Stimulated activated naive B cell treated with anti-CD40 and anti-IgM and Interleukin-4, amounts not matched to agents 10 μg/mL and 1 μg/mL and 100 μg/mL, for 72 hours (primary cell): Measurements from ENCODE around the gene SYT9.
A peak's percentile ranks its signal among the peaks of the same experiment; 100 is the strongest.

Experiments
- ATAC-seq, 2 donors: fragments of 150-1000 bp; cut with Tn5 transposase; replicated peaks; 2 replicates each; pipeline ENCODE4 v1.10.0; 2021; ENCODE audit warnings: moderate library complexity in 1 of 2
- DNase-seq: peaks from one replicate; pipeline ENCODE4 v3.0.0; 2021
- H3K27ac Mint-ChIP-seq: one replicate; pipeline ENCODE4 v1.8.0; 2022; ENCODE audit warnings: mild to moderate bottlenecking, mixed read lengths
- H3K27me3 Mint-ChIP-seq, 2 donors: one replicate each; pipeline ENCODE4 v1.8.0; 2022; ENCODE audit warnings: mixed read lengths in 2 of 2
- H3K36me3 Mint-ChIP-seq, 2 donors: one replicate each; pipeline ENCODE4 v1.8.0; 2022; ENCODE audit warnings: mixed read lengths in 2 of 2, mild to moderate bottlenecking in 1 of 2
- H3K4me1 Mint-ChIP-seq, 2 donors: one replicate each; pipeline ENCODE4 v1.8.0; 2022; ENCODE audit warnings: mixed read lengths in 2 of 2, mild to moderate bottlenecking in 1 of 2
- H3K4me3 Mint-ChIP-seq, 2 donors: one replicate each; pipeline ENCODE4 v1.8.0; 2022; ENCODE audit warnings: mild to moderate bottlenecking in 2 of 2, mixed read lengths in 2 of 2, moderate library complexity in 1 of 2
- H3K9me3 Mint-ChIP-seq, 2 donors: one replicate each; pipeline ENCODE4 v1.8.0; 2022; ENCODE audit warnings: mixed read lengths in 2 of 2, mild to moderate bottlenecking in 1 of 2

SYT9 gene

GRCh38 chr11:7251836-7252682 lies at the start of gene SYT9:
TSS of gene SYT9 (plus strand) at chr11:7251904. CDS start at chr11:7252187, 283 bp downstream.
- H3K27me3 Mint-ChIP-seq = peaks cover 39 to 54% of the 10 kb centered on the region in 2 donors
- no peaks in the 10 kb centered on the region for H3K36me3 Mint-ChIP-seq
- peak within 1 kb of the TSS; percentile 70 to 76 for H3K4me3 Mint-ChIP-seq
- peak within 1 kb of the TSS; percentile 15 for H3K27ac Mint-ChIP-seq
- peaks cover 2 to 4% of the 10 kb centered on the region in 2 donors for H3K9me3 Mint-ChIP-seq
- DNase-seq (peak; percentile 2), ATAC-seq (peak; percentile 73 to 77)
- H3K4me1 Mint-ChIP-seq = peaks cover 2 to 6% of the 10 kb centered on the region in 2 donors

- H3K36me3 Mint-ChIP-seq = no peaks in the 10 kb centered on the region
- no peak for DNase-seq
- no peaks in the 10 kb centered on the region for H3K4me1 Mint-ChIP-seq
- no peak overlapping the region for H3K27ac Mint-ChIP-seq
- no peak for ATAC-seq
- no peak overlapping the region for H3K4me3 Mint-ChIP-seq
- H3K9me3 Mint-ChIP-seq = no peaks in the 10 kb centered on the region
- H3K27me3 Mint-ChIP-seq = peaks cover 16 to 26% of the 10 kb centered on the region in 2 donors
Observed at GRCh38 chr11:7202412-7202811, 49.3 kb upstream of the SYT9 start.

- H3K27ac Mint-ChIP-seq = no peak overlapping the region
- no peaks in the 10 kb centered on the region for H3K9me3 Mint-ChIP-seq
- H3K36me3 Mint-ChIP-seq = no peaks in the 10 kb centered on the region
- peaks cover 14 to 21% of the 10 kb centered on the region in 2 donors for H3K27me3 Mint-ChIP-seq
- ATAC-seq (no peak), DNase-seq (no peak)
- no peak overlapping the region for H3K4me3 Mint-ChIP-seq
- H3K4me1 Mint-ChIP-seq = no peaks in the 10 kb centered on the region
Observed at GRCh38 chr11:7204778-7205177, 46.9 kb upstream of the SYT9 start.

- DNase-seq (no peak), ATAC-seq (no peak)
- no peaks in the 10 kb centered on the region for H3K4me1 Mint-ChIP-seq
- peaks cover 30 to 38% of the 10 kb centered on the region in 2 donors for H3K27me3 Mint-ChIP-seq
- H3K27ac Mint-ChIP-seq = no peak overlapping the region
- no peaks in the 10 kb centered on the region for H3K36me3 Mint-ChIP-seq
- no peak overlapping the region for H3K4me3 Mint-ChIP-seq
- H3K9me3 Mint-ChIP-seq = no peaks in the 10 kb centered on the region
Observed at GRCh38 chr11:7208391-7208790, 43.3 kb upstream of the SYT9 start.

- H3K27ac Mint-ChIP-seq = no peak overlapping the region
- no peaks in the 10 kb centered on the region for H3K9me3 Mint-ChIP-seq
- H3K27me3 Mint-ChIP-seq = peaks cover 27 to 37% of the 10 kb centered on the region in 2 donors
- no peaks in the 10 kb centered on the region for H3K4me1 Mint-ChIP-seq
- DNase-seq (no peak), ATAC-seq (no peak)
- H3K36me3 Mint-ChIP-seq = no peaks in the 10 kb centered on the region
- no peak overlapping the region for H3K4me3 Mint-ChIP-seq
Observed at GRCh38 chr11:7219491-7219890, 32.2 kb upstream of the SYT9 start.

- no peaks in the 10 kb centered on the region for H3K9me3 Mint-ChIP-seq
- no peak for DNase-seq
- no peaks in the 10 kb centered on the region for H3K36me3 Mint-ChIP-seq
- no peak overlapping the region for H3K27ac Mint-ChIP-seq
- H3K4me1 Mint-ChIP-seq = no peaks in the 10 kb centered on the region
- H3K27me3 Mint-ChIP-seq = peaks cover 37 to 41% of the 10 kb centered on the region in 2 donors
- H3K4me3 Mint-ChIP-seq = no peak overlapping the region
- no peak for ATAC-seq
Observed at GRCh38 chr11:7220636-7221035, 31.1 kb upstream of the SYT9 start.

GRCh38 chr11:7222619-7223018 lies 29.1 kb upstream of the SYT9 start:
- ATAC-seq (no peak), DNase-seq (no peak)
- Mint-ChIP-seq H3K36me3 (no peaks in the 10 kb centered on the region), H3K4me1 (no peaks in the 10 kb centered on the region), H3K27ac (no peak overlapping the region), H3K27me3 (peaks cover 37 to 38% of the 10 kb centered on the region in 2 donors), H3K4me3 (no peak overlapping the region), H3K9me3 (no peaks in the 10 kb centered on the region)

- H3K4me1 Mint-ChIP-seq = no peaks in the 10 kb centered on the region
- ATAC-seq (no peak), DNase-seq (no peak)
- H3K27me3 Mint-ChIP-seq = peaks cover 23 to 38% of the 10 kb centered on the region in 2 donors
- H3K36me3 Mint-ChIP-seq = no peaks in the 10 kb centered on the region
- no peaks in the 10 kb centered on the region for H3K9me3 Mint-ChIP-seq
- no peak overlapping the region for H3K4me3 Mint-ChIP-seq
- no peak overlapping the region for H3K27ac Mint-ChIP-seq
Observed at GRCh38 chr11:7239877-7240276, 11.8 kb upstream of the SYT9 start.

- Mint-ChIP-seq H3K9me3 (peaks cover 2 to 4% of the 10 kb centered on the region in 2 donors), H3K4me3 (no peak overlapping the region), H3K4me1 (no peaks in the 10 kb centered on the region), H3K36me3 (no peaks in the 10 kb centered on the region), H3K27ac (no peak overlapping the region), H3K27me3 (peaks cover 13 to 30% of the 10 kb centered on the region in 2 donors)
- no peak for ATAC-seq
- DNase-seq = no peak
Observed at GRCh38 chr11:7245341-7245740, 6.4 kb upstream of the SYT9 start.

- Mint-ChIP-seq H3K4me1 (no peaks in the 10 kb centered on the region), H3K36me3 (no peaks in the 10 kb centered on the region), H3K27me3 (peaks cover 17 to 35% of the 10 kb centered on the region in 2 donors), H3K27ac (no peak overlapping the region), H3K9me3 (peaks cover 2 to 4% of the 10 kb centered on the region in 2 donors), H3K4me3 (no peak overlapping the region)
- ATAC-seq = no peak
- DNase-seq = no peak
Observed at GRCh38 chr11:7246179-7246578, 5.5 kb upstream of the SYT9 start.

- Mint-ChIP-seq H3K4me1 (peaks cover 2 to 6% of the 10 kb centered on the region in 2 donors), H3K36me3 (no peaks in the 10 kb centered on the region), H3K9me3 (peaks cover 2 to 4% of the 10 kb centered on the region in 2 donors), H3K4me3 (no peak overlapping the region), H3K27me3 (peaks cover 35 to 38% of the 10 kb centered on the region in 2 donors), H3K27ac (no peak overlapping the region)
- ATAC-seq = peak; percentile 47 to 60
- DNase-seq = no peak
Observed at GRCh38 chr11:7250166-7250565, 1.5 kb upstream of the SYT9 start.

- DNase-seq (no peak), ATAC-seq (no peak)
- Mint-ChIP-seq H3K36me3 (no peaks in the 10 kb centered on the region), H3K4me1 (peaks cover 2 to 6% of the 10 kb centered on the region in 2 donors), H3K4me3 (peak overlapping the region; percentile 59 to 76), H3K9me3 (peaks cover 2 to 4% of the 10 kb centered on the region in 2 donors), H3K27ac (no peak overlapping the region), H3K27me3 (peaks cover 39 to 49% of the 10 kb centered on the region in 2 donors)
Observed at GRCh38 chr11:7251487-7251835, 243 bp upstream of the SYT9 start.

GRCh38 chr11:7252683-7253213 lies 1.0 kb downstream of the SYT9 start:
- Mint-ChIP-seq H3K4me3 (peak overlapping the region; percentile 70 to 76), H3K36me3 (no peaks in the 10 kb centered on the region), H3K4me1 (peaks cover 2 to 6% of the 10 kb centered on the region in 2 donors), H3K27me3 (peaks cover 39 to 53% of the 10 kb centered on the region in 2 donors), H3K9me3 (peaks cover 2 to 4% of the 10 kb centered on the region in 2 donors), H3K27ac (no peak overlapping the region)
- ATAC-seq = no peak
- no peak for DNase-seq

GRCh38 chr11:7253800-7254199 lies 2.1 kb downstream of the SYT9 start:
- no peaks in the 10 kb centered on the region for H3K36me3 Mint-ChIP-seq
- peaks cover 2 to 6% of the 10 kb centered on the region in 2 donors for H3K4me1 Mint-ChIP-seq
- H3K27ac Mint-ChIP-seq = no peak overlapping the region
- no peak overlapping the region for H3K4me3 Mint-ChIP-seq
- ATAC-seq (no peak), DNase-seq (no peak)
- peaks cover 34 to 46% of the 10 kb centered on the region in 2 donors for H3K27me3 Mint-ChIP-seq
- H3K9me3 Mint-ChIP-seq = no peaks in the 10 kb centered on the region

- Mint-ChIP-seq H3K9me3 (no peaks in the 10 kb centered on the region), H3K4me3 (no peak overlapping the region), H3K27me3 (peaks cover 33 to 46% of the 10 kb centered on the region in 2 donors), H3K4me1 (peaks cover 2 to 6% of the 10 kb centered on the region in 2 donors), H3K36me3 (no peaks in the 10 kb centered on the region), H3K27ac (no peak overlapping the region)
- no peak for DNase-seq
- no peak for ATAC-seq
Observed at GRCh38 chr11:7254731-7255291, 3.1 kb downstream of the SYT9 start.
